HG02623 (cell line): ENCODE measurements around the gene GPR6.

Experiments
- ATAC-seq: cut with Tn5 transposase; IDR thresholded peaks from one replicate; pipeline ENCODE4 v1.9.1; 2021; ENCODE audit warnings: moderate library complexity; ENCODE audit not compliant: unreplicated experiment

The GPR6 gene, protein sequence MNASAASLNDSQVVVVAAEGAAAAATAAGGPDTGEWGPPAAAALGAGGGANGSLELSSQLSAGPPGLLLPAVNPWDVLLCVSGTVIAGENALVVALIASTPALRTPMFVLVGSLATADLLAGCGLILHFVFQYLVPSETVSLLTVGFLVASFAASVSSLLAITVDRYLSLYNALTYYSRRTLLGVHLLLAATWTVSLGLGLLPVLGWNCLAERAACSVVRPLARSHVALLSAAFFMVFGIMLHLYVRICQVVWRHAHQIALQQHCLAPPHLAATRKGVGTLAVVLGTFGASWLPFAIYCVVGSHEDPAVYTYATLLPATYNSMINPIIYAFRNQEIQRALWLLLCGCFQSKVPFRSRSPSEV

DNA sequence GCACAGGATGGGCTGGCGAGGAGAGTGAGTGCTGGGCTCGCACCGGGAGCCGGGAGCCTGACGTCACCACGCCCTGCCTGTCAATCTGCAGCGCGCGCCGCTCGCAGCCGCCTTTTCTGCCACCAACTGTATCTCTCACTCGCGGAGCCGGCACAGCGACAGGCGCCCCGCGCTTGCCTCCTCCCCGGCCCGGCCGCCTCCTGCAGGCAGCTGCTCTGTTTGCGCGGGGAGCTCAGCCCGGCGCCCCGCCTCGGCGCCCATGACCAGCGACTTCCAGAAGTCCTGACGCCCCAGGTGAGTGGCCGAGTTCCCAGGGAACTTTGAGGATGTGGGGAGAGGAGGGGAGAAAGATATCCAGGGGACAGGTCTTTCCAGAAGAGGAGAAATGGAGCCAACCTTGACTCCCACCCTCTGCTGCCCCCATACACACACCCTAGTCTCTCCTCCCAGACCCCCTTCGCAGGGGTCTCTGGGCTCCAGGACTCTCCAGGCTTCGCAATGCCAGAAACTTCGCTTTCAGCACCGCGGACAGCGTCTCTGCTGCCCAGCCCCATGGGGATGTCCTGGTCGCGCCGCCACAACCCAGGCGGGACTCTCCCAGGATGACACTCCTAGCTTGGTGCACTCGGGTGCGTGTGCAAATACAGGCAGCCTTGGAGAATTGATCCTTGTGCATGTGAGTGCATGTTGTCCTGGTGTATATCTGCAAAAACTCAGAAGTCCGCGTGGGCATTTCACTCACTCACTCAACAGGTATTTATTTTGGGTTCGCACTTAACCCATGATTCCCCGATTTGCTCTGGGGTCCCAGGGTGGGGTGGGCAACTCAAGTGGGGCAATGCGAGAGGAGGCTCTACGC lies at the start of gene GPR6:
Gene GPR6, plus strand, starts transcription at position 138 of the 859 bp plus-strand sequence. CDS start 802 bp downstream, outside the sequence.
- ATAC-seq: no peak

GRCh38 chr6:109934293-109934692 lies 43.8 kb upstream of the GPR6 start:
- ATAC-seq: no peak

DNA sequence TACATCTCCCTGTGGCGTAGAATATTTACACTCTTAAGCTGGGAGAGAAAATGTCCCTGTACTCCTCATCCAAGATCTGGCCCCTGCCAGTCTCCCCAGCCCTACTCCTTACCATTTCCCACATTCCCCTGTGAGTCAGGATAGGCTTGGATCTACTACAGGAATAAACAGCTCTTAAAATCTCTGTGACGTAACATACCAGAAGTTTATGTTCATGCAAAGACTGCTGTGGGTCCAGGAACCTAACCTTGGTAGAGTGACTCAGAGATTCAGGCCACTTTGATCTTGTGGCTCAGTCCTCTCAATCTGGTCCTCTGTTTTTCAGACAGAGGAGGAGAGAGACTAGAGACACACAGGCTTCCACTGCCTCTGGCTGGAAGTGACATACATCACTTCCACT lies 38.5 kb upstream of the GPR6 start:
- no peak for ATAC-seq

GRCh38 chr6:109944448-109944847 lies 33.7 kb upstream of the GPR6 start:
- ATAC-seq: no peak

DNA sequence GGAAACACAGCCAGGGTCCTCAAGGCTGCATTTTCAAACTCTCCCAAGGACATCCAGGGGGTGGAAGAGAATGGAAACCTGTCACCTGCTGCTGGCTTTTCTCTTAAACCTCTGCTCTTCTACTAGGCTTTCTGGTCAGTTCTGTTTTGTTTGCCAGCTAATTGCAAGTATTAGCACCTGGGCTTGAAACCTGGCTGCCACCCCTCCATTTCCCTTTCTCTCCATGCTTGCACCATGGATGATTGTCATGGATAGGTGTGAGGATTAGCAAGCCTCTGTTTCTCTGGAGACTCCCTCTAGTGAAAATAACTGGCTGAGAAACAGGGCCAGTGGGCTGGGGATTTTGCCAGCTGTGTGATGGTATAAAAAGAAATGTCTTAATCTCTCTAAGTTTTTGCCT lies 33.0 kb upstream of the GPR6 start:
- no peak for ATAC-seq

GRCh38 chr6:109946979-109947378 lies 31.1 kb upstream of the GPR6 start:
- no peak for ATAC-seq

GRCh38 chr6:109949281-109950065 lies 28.6 kb upstream of the GPR6 start:
- ATAC-seq: no peak

GRCh38 chr6:109955491-109955890 lies 22.6 kb upstream of the GPR6 start:
- ATAC-seq: no peak

DNA sequence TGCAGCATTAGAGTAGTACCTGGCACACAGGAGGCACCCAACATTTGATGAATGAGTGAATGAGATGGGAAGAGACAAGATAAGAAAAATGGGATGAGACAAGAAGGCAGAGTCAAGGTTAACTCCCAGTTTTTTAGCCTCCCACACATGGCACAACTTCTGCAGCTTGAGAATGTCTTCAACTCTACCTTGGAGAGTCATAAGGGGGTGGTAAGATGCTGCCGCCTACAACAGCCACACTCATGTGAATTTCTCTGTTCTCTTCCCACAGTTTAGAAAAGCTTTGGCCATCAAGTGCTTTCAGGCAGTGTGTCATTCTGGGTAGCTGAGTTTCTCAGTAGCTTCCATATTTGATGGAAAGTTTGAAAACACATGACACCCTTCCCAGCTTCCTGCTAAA lies 19.5 kb upstream of the GPR6 start:
- no peak for ATAC-seq

GRCh38 chr6:109961611-109962041 lies 16.5 kb upstream of the GPR6 start:
- ATAC-seq: no peak

- ATAC-seq: no peak
Observed at GRCh38 chr6:109962271-109962670, 15.8 kb upstream of the GPR6 start.

DNA sequence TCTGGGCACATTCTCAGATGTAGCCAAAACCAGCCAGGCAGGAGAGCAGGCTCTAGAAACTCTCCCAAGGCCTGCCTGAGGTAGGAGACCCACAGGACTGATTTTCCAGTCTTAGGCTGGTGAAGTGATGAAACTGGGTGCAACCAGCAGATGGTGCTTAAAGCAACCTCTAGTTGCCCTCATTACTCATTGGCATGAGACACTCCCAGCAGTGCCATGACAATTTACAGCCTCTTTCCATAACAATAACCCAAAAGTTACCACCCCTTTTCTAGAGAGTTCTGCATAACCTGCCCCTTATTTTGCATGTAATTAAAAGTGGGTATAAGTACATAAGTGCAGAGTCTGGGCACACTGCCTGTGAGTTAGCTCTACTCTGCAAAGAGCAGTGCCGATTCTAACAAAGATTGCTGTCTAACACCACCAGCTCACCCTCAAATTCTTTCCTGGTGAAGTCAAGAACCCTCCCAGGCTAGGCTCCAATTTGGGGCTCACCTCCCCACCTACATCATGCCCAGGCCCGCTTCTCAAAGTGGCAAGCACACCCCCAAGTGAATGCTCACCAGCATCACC lies 14.4 kb upstream of the GPR6 start:
- ATAC-seq: no peak

GRCh38 chr6:109964949-109965348 lies 13.2 kb upstream of the GPR6 start:
- no peak for ATAC-seq

DNA sequence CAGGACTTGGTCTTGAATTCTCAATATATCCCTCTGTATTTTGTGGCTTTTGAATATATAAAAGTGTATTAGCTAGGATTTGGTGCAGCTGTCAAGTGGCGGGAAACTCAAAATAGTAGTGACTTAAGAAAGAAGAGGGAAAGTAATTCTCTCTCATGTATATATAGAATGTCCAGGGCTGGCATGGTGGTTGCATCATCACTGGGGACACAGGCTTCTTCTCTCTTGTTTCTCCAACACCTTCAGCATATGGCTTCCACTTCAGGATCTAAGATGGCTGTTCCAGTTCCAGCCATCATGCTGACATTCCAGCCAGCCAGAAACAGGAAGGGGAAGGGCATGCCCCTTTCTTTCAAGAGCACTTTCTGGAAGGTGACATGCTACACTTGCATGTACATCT lies 11.8 kb upstream of the GPR6 start:
- ATAC-seq: no peak

DNA sequence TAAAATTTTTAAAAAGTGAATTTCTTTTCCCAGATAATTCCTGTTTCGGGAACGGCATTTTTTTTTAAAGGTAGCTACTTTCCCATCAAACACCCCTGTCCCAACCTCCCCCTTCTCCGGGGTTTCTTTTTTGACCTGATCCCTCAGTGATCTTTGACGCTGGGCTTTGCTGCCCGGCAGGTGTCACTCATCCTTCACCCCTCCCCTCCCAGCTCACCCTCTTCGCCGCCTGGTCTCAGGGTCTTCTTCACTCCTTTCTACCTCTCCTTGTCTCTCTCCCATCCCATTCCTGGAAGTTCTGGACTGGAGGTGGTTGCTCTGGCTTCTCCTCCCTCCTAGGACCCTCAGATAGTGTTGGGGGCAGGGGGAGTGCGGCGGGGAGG lies 329 bp upstream of the GPR6 start:
- ATAC-seq: no peak

- no peak for ATAC-seq
Observed at GRCh38 chr6:109979033-109979921, 1.2 kb downstream of the GPR6 start.

GRCh38 chr6:109984410-109984809 lies 6.3 kb downstream of the GPR6 start:
- no peak for ATAC-seq

DNA sequence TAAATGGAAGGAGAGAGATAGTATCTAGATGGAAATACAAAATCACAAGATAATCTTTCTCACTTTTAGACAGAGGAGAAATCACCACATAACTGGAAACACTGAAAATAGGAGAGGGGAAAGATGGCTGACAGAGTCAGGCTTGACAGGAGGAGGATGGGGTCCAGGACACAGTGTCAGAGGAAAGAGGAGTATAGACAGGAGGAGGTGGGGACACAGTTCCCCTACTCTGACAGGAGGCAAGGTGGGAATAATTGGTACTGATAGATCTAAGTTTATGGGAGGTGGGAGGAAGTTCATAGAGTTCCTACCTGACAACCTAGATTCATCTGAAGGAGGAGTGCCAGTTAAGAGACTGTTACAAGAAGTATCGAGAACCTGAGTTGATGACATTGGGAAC lies 9.1 kb downstream of the GPR6 start:
- ATAC-seq: no peak

DNA sequence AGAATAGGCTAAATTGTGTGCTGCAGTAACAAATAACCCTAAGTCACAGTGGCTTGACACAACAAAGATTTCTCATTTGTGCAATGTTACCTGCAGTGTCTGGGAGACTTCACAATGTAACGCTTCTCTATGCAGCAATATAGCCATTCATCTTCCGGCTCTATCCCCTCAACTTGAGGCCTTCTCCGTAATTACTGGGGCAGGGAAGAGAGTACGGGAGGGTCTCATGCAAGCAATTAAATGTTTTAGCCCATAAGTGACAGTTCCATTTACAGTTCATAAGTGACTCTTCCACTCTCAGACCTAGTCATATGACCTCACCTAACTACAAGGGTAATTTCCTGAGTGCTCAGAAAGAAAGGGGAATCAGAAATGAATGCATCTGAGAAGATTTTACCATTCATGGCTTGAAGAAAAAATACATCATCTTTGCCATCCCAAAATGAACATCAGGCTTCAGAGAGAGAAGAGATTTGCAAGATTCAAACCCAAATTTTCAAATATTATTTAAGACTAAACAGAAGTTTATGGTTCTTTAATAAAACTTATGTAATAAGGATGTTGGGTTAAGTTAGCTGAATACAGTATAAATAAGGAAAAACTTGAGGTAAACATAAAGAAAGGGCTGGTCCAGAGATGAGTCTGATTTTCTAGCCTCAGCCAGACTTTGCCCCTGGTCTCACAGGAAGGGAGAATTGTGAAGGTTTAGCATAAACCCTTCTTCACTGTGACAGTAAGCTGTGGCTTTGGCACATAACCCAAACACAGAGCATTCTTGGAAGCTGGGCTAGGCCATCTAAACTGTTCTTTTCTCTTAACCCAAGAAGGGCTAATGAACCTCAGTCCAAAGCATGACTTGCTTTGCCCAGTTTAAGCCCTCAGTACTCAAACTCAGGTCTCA lies 13.3 kb downstream of the GPR6 start:
- no peak for ATAC-seq
